GM18505 (cell line): Measurements from ENCODE around the gene RALA.
"Not testable (repeated sequence)": the region's sequence is repeated elsewhere in the genome, so short reads cannot be mapped to it uniquely, and the experiment has no call there.

Experiments
- ATAC-seq: cut with Tn5 transposase; IDR thresholded peaks from one replicate; pipeline ENCODE4 v1.9.1; 2021; ENCODE audit not compliant: unreplicated experiment
- POLR2A ChIP-seq: IDR thresholded peaks from 4 replicates; pipeline ENCODE4 v1.6.1; 2011; ENCODE audit warnings: borderline replicate concordance; ENCODE audit not compliant: insufficient read depth, insufficient read length; ENCODE audit errors: extremely low read depth

RALA gene

DNA sequence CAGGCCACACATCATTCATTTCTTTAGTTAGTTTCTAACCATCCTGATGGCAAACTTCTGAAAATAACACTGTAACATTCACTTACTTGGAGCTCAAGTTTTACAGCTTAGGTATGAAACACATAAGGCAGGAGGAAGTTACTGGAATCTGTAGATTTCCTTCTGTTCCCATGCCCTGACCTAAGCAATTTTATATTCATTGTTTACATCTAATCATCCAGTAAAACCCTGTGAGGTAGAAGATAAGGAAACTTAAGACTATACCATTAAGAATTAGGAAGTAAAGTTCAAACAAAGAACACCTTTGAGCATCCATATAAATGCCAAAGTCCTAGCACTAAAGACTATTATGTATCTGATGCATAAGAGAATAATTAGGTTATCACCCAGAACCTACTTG lies 19.5 kb downstream of the RALA start:
- ATAC-seq = no peak
- TF ChIP-seq POLR2A = no peak

DNA sequence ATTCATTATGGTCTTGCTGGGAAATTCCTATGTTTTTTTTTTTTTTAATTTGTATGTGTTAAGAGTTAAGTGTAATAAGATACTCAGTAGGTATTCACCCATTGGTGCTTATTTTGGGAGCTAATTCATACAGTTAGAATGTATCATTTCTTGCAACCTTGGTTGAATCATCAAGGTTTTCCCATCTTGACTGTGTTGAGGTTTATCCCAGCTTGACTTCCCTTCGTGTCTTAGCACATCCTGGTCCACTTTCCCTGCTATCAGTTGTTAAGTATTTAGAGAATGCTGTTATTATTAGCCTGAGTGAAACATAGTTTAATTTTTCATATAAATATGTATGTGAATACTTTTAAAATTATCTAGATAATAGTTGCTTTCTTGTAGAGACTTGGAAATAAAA lies 20.8 kb downstream of the RALA start:
- no peak for TF ChIP-seq POLR2A
- no peak for ATAC-seq

DNA sequence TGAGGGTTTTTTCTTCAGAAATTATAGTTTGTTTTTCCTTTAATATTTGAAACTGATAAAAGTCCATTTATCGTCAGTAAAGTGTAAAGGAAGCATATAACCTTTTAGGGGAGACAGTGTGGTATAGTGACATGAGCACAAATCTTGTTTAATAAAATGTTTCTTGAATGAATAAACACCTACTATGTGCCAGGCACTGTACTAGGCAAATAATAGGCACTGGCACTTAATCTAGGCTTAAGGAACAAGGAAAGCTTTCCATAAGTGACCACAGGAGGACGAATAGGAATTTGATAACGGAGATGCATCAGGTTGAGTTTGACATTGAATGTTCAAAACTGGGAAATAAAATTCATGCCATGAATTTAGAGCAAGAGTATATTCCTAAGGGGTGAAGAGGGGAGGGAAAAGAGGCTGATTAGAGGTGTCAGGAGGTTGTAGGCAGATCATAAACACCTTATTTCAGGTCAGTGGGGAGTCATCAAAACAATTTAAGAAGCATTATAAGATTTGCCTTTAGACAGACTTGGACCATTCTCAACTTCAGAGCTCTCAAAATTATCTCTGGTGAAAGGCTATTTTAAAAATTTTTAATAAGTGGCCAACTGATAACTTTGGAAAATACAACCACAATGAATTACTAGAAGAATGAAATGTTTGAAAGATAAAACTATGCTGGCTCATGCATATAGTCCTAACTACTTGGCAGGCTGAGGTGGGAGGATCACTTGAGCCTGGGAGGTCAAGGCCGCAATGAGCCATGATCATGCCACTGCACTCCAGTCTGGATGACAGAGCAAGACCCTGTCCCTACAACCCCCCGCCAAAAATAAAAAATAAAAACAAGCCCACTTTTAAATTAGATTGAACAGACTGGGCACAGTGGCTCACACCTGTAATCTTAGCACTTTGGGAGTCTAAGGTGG lies 22.4 kb downstream of the RALA start:
- no peak for TF ChIP-seq POLR2A
- no peak for ATAC-seq

DNA sequence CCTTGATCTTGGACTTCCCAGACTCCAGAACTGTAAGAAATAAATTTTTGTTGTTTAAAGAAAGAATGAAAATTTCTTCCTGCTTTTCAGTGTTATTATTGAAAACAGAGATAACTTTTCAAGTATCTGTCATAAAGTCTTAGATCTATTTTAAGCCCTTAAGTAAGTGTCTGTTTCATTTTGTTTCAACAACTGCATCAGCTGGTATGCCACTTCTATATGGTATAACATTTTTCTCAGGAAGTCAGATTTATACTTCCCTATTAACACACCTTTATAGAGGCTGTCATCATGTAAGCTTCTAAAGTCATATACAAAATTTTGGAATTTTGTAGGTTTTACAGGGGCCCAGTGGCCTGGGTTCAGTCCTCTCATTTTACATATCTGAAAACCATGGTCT lies 24.4 kb downstream of the RALA start:
- no peak for ATAC-seq
- TF ChIP-seq POLR2A = no peak

DNA sequence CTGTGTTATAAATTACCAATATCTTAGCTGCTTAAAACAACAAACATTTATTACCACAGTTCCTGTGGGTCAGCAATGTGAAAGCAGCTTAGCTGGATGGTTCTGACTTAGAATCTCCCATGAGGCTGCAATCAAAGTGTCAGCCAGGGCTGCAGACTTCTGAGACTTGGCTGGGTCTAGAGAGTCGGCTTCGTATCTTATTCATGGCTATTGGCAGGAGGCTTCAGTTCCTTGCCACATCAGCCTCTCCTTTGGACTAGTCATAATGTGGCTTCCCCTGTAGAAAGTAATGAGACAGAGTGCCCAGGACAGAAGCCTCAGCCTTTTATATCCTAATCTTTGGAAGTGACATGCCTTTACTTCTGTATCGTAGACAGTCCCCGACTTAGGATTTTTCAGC lies 27.3 kb downstream of the RALA start:
- no peak for ATAC-seq
- no peak for TF ChIP-seq POLR2A

DNA sequence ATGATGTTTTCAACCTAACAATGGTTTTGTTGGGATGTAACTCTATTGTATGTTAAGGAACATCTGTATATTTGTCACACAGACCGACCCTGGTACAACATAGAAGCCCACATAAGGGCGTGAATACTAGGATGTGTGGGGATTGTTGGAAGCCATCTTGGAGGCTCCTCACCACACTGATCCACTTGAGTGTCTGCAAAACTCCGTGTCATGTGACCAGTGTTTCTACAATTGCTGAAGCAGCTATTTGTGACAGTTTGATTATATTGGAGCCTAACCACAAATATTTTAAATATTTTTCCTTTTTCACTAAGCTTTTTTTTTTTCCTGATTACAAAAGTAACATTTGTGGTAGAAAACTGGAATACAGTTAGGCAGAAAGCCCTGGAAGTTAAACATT lies 27.9 kb downstream of the RALA start:
- no peak for ATAC-seq
- no peak for TF ChIP-seq POLR2A

DNA sequence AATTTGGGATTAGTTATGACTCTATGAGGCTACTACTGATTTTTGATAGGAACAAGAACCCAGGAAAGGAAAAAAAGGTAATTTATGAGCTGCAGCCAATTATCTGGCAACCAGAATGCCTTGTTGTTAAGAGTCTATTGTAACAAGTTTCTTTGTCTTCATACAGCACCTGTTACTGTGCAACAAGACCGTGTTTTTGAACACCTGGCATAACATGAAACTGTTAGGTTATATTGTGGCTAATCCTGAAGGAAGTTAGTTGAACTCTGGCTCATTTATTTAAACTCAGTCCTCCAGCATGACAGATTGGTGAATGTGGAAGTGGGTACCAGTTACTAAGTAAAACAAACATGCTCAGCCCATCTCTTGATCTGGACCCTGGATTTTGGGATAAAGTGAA lies 33.0 kb downstream of the RALA start:
- no peak for TF ChIP-seq POLR2A
- ATAC-seq = no peak

DNA sequence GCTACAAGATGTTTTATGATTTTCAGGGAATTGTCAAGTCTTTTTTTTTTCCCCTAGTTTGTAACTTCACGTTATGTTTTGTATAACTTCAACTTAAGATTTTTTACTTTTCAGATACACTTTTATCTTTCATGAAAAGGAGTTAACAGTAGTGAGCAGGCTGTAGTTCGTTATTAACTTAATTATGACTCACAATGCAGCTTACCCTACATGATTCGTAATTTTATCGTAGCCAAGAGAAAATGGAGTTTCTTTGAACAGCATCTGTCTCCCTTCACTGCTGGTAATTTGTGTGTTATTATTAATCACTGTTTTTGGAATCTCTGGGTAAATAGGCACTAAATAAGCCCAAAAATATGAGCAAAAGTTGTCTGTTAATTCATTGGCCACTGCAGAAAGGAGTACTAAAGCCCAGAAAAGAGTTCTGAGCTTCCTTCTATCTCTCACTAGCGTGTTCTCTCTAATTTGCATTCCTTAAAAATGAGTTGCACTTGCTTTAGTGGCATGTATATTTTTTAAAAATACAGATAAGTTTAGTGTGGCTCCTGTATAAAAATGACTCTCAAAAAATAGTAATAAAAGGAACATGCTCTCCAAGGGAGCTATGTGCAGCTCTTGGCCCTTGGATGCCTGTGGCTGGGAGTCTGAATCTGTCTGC lies 36.1 kb downstream of the RALA start:
- no peak for ATAC-seq
- no peak for TF ChIP-seq POLR2A

DNA sequence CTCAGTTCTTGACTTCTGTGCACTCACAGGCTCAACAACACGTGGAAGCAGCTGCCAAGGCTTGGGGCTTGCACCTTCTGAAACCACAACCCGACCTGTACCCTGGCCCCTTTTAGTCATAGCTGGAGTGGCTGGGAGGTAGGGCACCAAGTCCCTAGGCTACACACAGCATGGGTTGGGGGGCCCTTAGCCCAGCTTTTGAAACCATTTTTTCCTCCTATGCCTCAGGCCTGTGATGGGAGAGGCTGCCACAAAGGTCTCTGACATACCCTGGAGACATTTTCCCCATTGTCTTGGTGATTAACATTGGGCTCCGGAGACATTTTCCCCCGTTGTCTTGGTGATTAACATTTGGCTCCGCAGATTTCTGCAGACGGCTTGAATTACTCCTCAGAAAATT lies 38.6 kb downstream of the RALA start:
- no peak for TF ChIP-seq POLR2A
- ATAC-seq = no peak

DNA sequence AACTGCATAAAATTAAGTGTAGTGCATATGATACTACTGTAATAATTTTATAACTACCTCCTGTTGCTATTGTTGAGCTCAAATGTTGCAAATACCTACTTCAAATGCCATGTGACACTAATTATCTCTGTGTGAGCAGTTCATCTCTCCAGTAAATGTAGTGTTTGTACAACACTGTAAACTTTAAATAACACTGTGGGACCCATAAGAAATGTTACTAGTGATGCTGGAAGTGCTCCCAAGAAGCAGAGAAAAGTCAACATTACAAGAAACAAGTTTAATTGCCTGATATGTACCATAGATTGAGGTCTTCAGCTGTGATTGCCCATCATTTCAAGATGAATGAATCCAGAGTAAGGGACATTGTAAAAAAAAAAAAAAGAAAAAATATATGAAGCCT lies 39.9 kb downstream of the RALA start:
- TF ChIP-seq POLR2A = no peak
- no peak for ATAC-seq

DNA sequence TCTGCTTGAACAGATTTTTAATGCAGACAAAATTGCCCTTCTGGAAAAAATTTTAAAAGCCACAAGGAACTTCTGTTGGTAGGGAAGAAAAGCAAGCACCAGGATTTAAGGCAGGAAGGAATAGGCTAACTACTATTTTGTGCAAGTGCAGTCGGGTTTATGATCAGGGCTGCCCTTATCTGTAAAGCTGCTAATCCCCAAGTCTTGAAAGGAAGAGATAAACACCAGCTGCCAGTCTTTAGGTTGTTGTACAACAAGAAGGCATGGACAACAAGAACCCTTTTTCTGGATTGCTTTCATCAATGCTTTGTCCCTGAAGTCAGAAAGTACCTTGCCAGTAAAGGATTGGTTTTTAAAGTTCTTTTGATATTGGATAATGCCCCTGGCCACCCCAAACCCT lies 40.7 kb downstream of the RALA start:
- no peak for TF ChIP-seq POLR2A
- ATAC-seq = no peak

DNA sequence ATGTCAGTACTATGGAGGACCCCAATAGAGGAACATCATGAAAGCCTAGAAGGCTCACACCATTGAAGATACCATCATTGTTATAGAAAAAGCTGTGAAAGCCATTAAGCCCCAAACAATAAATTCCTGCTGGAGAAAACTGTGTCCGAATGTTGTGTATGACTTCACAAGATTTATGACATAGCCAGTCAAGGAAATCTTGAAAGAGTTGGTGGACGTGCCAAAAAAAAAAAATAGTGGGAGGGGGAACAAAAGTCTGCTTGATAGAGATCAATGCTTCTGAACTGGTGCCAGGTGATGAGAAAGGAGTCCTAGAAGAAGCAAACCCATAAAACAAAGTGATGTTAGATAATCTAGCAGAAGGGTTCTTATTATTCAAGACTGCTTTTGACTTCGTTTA lies 41.2 kb downstream of the RALA start:
- no peak for ATAC-seq
- TF ChIP-seq POLR2A = no peak

DNA sequence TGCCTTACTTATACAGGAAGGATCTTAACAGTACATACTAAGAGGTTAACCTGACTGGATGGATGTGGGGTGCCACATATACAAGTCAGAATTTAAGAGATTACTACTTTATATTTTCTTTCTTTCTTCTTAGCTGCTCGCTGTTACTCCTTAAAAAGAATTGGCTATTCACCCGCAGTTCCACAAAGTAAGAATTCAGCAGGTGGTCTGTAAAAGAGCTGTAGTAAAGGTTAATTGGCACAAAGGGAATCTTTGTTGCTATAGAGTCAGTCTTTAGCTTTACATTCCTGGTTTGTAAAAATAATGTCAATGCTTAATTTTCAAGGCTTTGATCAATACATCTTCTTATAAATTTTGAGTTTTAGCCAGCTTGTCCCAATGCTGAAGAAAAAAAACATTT lies 43.2 kb downstream of the RALA start:
- ATAC-seq = no peak
- no peak for TF ChIP-seq POLR2A

DNA sequence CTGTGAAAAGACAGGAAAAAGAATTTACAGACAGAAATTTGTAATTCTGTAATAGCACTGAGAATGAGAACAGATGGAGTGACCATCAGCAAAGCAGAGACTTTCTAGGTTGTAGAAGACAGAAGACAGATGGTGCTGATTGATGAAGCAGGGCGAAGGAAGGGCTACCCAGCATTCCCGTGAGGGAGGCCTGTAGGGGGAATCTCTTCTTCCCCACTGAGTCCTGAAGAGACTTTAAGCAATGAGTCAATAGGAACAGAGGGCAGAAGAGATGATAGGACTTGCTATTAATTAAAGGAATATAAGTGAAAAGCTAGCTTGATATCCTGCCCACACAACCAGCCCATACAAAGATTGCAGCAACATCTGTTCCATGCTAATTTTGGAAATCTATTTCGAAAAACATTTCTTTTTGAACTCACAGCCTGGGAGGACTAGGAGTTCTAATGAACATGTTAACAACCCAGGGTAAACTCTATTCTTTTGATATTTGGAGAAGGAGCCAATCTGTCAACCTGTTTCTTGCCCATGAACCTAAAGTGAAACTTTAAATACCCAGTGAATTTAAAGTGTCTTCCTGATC lies 44.1 kb downstream of the RALA start:
- no peak for ATAC-seq
- no peak for TF ChIP-seq POLR2A

DNA sequence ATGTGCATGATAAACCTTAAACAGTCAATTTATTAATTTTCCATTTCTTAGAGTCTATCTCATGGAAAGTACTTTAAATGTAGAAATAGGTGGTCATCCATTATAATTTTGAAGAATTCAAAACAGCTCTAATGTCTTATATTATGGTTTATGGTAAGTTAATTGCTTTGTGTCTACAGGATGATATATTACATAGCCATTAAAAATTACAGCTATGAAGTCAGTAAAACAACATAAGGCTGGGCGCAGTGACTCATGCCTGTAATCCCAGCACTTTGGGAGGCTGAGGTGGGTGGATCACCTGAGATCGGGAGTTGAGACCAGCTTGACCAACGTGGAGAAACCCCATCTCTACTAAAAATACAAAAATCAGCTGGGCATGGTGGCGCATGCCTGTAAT lies 44.9 kb downstream of the RALA start:
- ATAC-seq = not testable (repeated sequence)
